HAP-1 (cell line): ENCODE results near the gene YIPF1.
"Not testable (repeated sequence)": the region's sequence is repeated elsewhere in the genome, so short reads cannot be mapped to it uniquely, and the experiment has no call there.

Experiments
- DNase-seq, 2 experiments: peaks; one replicate each; pipeline ENCODE4 v3.0.0-alpha.2; 2016 to 2020; ENCODE audit warnings: low spot score in 2 of 2
- H3K27me3 ChIP-seq: fragments of 250-450 bp; sonication (Bioruptor Pico); 2 replicates; pipeline ENCODE4 v1.5.1; 2020; ENCODE audit warnings: low read depth, mild to moderate bottlenecking, moderate library complexity
- H3K36me3 ChIP-seq: fragments of 250-450 bp; sonication (Bioruptor Pico); replicated peaks from 2 replicates; pipeline ENCODE4 v1.5.1; 2020; ENCODE audit warnings: mild to moderate bottlenecking
- H3K4me1 ChIP-seq: fragments of 250-450 bp; sonication (Bioruptor Pico); 2 replicates; pipeline ENCODE4 v1.5.1; 2020; ENCODE audit warnings: mild to moderate bottlenecking
- H3K4me3 ChIP-seq: fragments of 250-450 bp; sonication (Bioruptor Pico); 2 replicates; pipeline ENCODE4 v1.5.1; 2020; ENCODE audit warnings: mild to moderate bottlenecking, moderate library complexity
- H3K9me3 ChIP-seq: fragments of 250-450 bp; sonication (Bioruptor Pico); 2 replicates; pipeline ENCODE4 v1.5.1; 2020; ENCODE audit warnings: mild to moderate bottlenecking, moderate library complexity
- in situ Hi-C: fragments of 300-500 bp; cut with MboI; formaldehyde crosslinking; loops from 3 replicates; pipeline ENCODE4 v1.14.3; 2020; ENCODE audit warnings: low sequenced_read_pairs, inconsistent platforms, mixed read lengths

Gene YIPF1

GRCh38 chr1:53888681-53889080 is 916 bp downstream of the YIPF1 start:
- DNase-seq = no peak
- in situ Hi-C loops = no loop called here
- H3K9me3 ChIP-seq = no peaks in the 10 kb centered on the region
- no peaks in the 10 kb centered on the region for H3K27me3 ChIP-seq
- peaks cover 5% of the 10 kb centered on the region for H3K4me1 ChIP-seq
- H3K36me3 ChIP-seq = no peaks in the 10 kb centered on the region
- no peak overlapping the region for H3K4me3 ChIP-seq

- in situ Hi-C loops, H3K27me3 ChIP-seq, H3K4me1 ChIP-seq, DNase-seq, H3K9me3 ChIP-seq, H3K4me3 ChIP-seq, H3K36me3 ChIP-seq: not testable (repeated sequence)
Observed at GRCh38 chr1:53883600-53883999, 6.0 kb downstream of the YIPF1 start.

DNA sequence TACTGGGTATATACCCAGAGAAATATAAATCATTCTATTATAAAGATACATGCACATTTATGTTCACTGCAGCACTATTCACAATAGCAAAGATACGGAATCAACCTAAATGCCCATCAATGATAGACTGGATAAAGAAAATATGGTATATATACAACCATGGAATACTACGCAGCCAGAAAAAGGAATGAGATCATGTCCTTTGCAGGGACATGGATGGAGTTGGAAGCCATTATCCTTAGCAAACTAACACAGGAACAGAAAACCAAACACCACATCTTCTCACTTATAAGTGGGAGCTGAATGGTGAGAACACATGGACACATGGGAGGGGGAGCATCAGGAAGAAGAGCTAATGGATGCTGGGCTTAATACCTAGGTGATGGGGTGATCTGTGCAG is 7.7 kb downstream of the YIPF1 start:
- H3K36me3 ChIP-seq, H3K4me1 ChIP-seq, H3K9me3 ChIP-seq, DNase-seq, in situ Hi-C loops, H3K27me3 ChIP-seq, H3K4me3 ChIP-seq: not testable (repeated sequence)

DNA sequence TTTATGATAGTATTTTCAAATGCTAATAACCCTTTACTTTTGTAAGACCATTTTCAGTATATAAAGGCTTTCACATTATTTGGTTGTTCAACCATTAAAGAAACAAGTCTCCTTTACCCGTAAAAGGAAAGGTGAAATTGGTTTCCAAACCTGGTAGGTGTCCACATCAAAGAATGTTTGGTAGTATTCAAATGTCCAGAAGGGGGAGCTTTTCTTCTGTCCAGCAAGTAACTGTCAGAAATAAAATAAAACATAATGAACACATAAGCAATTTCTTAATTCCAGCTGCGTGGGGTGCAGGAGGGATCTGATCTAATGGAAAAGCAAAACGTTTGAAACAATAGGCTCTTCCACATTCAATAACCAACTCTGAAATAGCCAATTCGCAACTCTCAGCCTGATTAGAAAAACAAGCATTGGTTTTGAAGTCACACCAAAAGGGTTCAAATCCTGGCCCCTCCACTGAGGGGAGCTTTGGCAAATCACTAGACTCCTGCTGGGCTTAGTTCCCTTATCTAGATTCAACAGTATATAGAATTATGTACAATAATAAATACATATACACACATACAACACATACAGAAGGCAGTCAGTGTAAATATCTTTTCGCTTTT is 11.0 kb downstream of the YIPF1 start:
- Histone ChIP-seq H3K27me3 (no peaks in the 10 kb centered on the region), H3K36me3 (peaks cover 6% of the 10 kb centered on the region; the same call in 1 of the 2 replicates), H3K4me1 (no peaks in the 10 kb centered on the region; the same call in 1 of the 2 replicates), H3K4me3 (no peak overlapping the region), H3K9me3 (no peaks in the 10 kb centered on the region)
- in situ Hi-C loops = no loop called here
- DNase-seq = peak in 1 of 2 experiments; percentile 60

GRCh38 chr1:53875150-53875549 is 14.4 kb downstream of the YIPF1 start:
- H3K9me3 ChIP-seq, H3K36me3 ChIP-seq, H3K4me1 ChIP-seq, in situ Hi-C loops, DNase-seq, H3K27me3 ChIP-seq, H3K4me3 ChIP-seq: not testable (repeated sequence)

GRCh38 chr1:53871773-53872484 is 17.7 kb downstream of the YIPF1 start:
- Histone ChIP-seq H3K4me1 (no peaks in the 10 kb centered on the region), H3K4me3 (no peak overlapping the region), H3K27me3 (no peaks in the 10 kb centered on the region), H3K9me3 (no peaks in the 10 kb centered on the region), H3K36me3 (peaks cover 4% of the 10 kb centered on the region; the same call in 1 of the 2 replicates)
- in situ Hi-C loops = loop anchor here (25.0 kb wide), 1 partner anchor 940 kb away; the partner anchor contains the start of gene TTC22
- no peak for DNase-seq

GRCh38 chr1:53871221-53871620 is 18.4 kb downstream of the YIPF1 start:
- in situ Hi-C loops = loop anchor here (25.0 kb wide), 1 partner anchor 941 kb away; the partner anchor contains the start of gene TTC22
- no peak for DNase-seq
- peaks cover 4% of the 10 kb centered on the region; the same call in 1 of the 2 replicates for H3K36me3 ChIP-seq
- H3K4me1 ChIP-seq = no peaks in the 10 kb centered on the region
- H3K4me3 ChIP-seq = no peak overlapping the region
- no peaks in the 10 kb centered on the region for H3K27me3 ChIP-seq
- H3K9me3 ChIP-seq = no peaks in the 10 kb centered on the region

DNA sequence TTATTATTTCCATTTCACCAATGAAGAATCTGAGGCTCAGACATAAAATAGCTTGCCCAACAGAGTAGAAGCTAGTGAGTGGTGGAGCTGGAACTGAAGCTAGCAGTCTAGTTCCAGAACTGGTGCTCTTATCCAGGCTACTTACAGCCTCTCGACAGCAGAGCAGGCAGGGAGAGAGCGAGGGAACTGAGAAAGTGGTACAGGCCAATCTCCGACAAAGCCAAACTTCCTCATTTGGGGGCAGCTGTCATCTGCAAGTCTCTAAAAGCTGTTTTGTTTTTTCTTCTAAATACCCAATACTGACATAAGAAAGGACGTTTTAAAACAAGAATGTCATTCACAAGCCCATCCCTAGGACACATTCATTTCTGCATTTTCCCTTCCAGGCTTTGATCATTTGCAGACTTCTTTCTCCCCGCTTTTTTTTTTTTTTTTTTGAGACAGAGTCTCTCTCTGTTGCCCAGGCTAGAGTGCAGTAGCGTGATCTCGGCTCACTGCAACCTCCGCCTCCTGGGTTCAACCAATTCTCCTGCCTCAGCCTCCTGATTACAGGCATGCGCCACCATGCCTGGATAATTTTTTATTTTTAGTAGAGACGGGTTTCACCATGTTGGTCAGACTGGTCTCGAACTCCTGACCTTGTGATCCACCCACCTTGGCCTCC is 20.0 kb downstream of the YIPF1 start:
- DNase-seq = no peak
- Histone ChIP-seq H3K4me3 (no peak overlapping the region), H3K27me3 (no peaks in the 10 kb centered on the region), H3K4me1 (no peaks in the 10 kb centered on the region), H3K9me3 (no peaks in the 10 kb centered on the region), H3K36me3 (no peaks in the 10 kb centered on the region)
- in situ Hi-C loops = loop anchor here (25.0 kb wide), 1 partner anchor 943 kb away; the partner anchor contains the start of gene TTC22

DNA sequence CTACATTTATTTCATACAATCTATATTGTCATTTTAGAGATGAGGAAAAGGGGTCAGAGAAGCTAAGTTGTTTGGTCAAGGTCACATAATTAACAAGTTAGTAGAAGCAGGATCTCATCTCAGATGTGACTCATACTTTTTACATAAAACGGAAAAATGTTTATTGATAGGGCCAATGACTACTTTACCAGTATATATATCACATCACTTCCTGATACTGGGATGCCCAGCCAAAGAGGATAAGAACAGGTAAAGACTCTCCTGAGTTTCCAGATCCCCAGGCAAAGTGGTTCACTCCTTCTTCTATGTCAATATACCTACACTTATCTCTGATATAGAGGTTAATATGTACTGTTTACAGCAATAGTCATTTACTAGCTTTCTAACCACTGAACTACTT is 21.0 kb downstream of the YIPF1 start:
- H3K36me3 ChIP-seq = no peaks in the 10 kb centered on the region
- in situ Hi-C loops = loop anchor here (25.0 kb wide), 1 partner anchor 944 kb away; the partner anchor contains the start of gene TTC22

GRCh38 chr1:53862507-53862906 is 27.1 kb downstream of the YIPF1 start:
- Histone ChIP-seq H3K4me1 (no peaks in the 10 kb centered on the region), H3K4me3 (no peak overlapping the region), H3K27me3 (no peaks in the 10 kb centered on the region), H3K9me3 (no peaks in the 10 kb centered on the region), H3K36me3 (no peaks in the 10 kb centered on the region; the same call in 1 of the 2 replicates)
- in situ Hi-C loops = loop anchor here (5.0 to 25.0 kb wide), 2 partner anchors 95 to 950 kb away; partner anchors contain the start of gene TTC22
- no peak for DNase-seq

More for the DNA sequence above, 21.0 kb downstream of the YIPF1 start:
- no peak for DNase-seq
- Histone ChIP-seq H3K4me3 (no peak overlapping the region), H3K27me3 (no peaks in the 10 kb centered on the region), H3K9me3 (no peaks in the 10 kb centered on the region), H3K4me1 (no peaks in the 10 kb centered on the region)

- H3K4me1 ChIP-seq = no peaks in the 10 kb centered on the region
- H3K36me3 ChIP-seq = no peaks in the 10 kb centered on the region; the same call in 1 of the 2 replicates
- H3K4me3 ChIP-seq = no peak overlapping the region
- H3K9me3 ChIP-seq = no peaks in the 10 kb centered on the region
- DNase-seq = peak; percentile 60 to 69
- in situ Hi-C loops = loop anchor here (5.0 to 25.0 kb wide), 2 partner anchors 96 to 951 kb away; partner anchors contain the start of gene TTC22
- no peaks in the 10 kb centered on the region for H3K27me3 ChIP-seq
Observed at GRCh38 chr1:53860967-53861411, 28.6 kb downstream of the YIPF1 start.

- Histone ChIP-seq H3K4me1 (no peaks in the 10 kb centered on the region), H3K27me3 (no peaks in the 10 kb centered on the region), H3K36me3 (peaks cover 4% of the 10 kb centered on the region; the same call in 1 of the 2 replicates), H3K4me3 (no peak overlapping the region), H3K9me3 (no peaks in the 10 kb centered on the region)
- in situ Hi-C loops = loop anchor here (25.0 kb wide), 1 partner anchor 961 kb away; the partner anchor contains the start of gene TTC22
- DNase-seq = no peak
Observed at GRCh38 chr1:53851571-53852285, 37.9 kb downstream of the YIPF1 start.

- in situ Hi-C loops = loop anchor here (25.0 kb wide), 1 partner anchor 962 kb away; the partner anchor contains the start of gene TTC22
- no peak overlapping the region for H3K4me3 ChIP-seq
- no peak for DNase-seq
- no peaks in the 10 kb centered on the region for H3K4me1 ChIP-seq
- H3K27me3 ChIP-seq = no peaks in the 10 kb centered on the region
- H3K9me3 ChIP-seq = no peaks in the 10 kb centered on the region
- peaks cover 4% of the 10 kb centered on the region; the same call in 1 of the 2 replicates for H3K36me3 ChIP-seq
Observed at GRCh38 chr1:53850082-53850673, 39.4 kb downstream of the YIPF1 start.
